K562 treated with DMSO at 1 percent for 12 hours (cell line): ENCODE data around the gene FCER2. TPM values are rescaled to one million over a fixed set of nuclear protein-coding genes. Genes with fewer than 3 reads are reported as not detected.

Experiments used
- total RNA-seq: library from RNA; unstranded; fragments of 300-600 nt; gene quantifications from 2 replicates; pipeline ENCODE4 v1.2.3, GENCODE V29; 2022; ENCODE audit not compliant: insufficient read depth

FCER2 gene, protein sequence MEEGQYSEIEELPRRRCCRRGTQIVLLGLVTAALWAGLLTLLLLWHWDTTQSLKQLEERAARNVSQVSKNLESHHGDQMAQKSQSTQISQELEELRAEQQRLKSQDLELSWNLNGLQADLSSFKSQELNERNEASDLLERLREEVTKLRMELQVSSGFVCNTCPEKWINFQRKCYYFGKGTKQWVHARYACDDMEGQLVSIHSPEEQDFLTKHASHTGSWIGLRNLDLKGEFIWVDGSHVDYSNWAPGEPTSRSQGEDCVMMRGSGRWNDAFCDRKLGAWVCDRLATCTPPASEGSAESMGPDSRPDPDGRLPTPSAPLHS
- 1.0 TPM in 1 of 2 replicates, not detected in the other for total RNA-seq

GRCh38 chr19:7701654-7702457 lies at the start of gene FCER2:
Gene FCER2, minus strand, starts transcription at chr19:7702131. Its CDS starts 2,371 bp downstream, at chr19:7699760.

DNA sequence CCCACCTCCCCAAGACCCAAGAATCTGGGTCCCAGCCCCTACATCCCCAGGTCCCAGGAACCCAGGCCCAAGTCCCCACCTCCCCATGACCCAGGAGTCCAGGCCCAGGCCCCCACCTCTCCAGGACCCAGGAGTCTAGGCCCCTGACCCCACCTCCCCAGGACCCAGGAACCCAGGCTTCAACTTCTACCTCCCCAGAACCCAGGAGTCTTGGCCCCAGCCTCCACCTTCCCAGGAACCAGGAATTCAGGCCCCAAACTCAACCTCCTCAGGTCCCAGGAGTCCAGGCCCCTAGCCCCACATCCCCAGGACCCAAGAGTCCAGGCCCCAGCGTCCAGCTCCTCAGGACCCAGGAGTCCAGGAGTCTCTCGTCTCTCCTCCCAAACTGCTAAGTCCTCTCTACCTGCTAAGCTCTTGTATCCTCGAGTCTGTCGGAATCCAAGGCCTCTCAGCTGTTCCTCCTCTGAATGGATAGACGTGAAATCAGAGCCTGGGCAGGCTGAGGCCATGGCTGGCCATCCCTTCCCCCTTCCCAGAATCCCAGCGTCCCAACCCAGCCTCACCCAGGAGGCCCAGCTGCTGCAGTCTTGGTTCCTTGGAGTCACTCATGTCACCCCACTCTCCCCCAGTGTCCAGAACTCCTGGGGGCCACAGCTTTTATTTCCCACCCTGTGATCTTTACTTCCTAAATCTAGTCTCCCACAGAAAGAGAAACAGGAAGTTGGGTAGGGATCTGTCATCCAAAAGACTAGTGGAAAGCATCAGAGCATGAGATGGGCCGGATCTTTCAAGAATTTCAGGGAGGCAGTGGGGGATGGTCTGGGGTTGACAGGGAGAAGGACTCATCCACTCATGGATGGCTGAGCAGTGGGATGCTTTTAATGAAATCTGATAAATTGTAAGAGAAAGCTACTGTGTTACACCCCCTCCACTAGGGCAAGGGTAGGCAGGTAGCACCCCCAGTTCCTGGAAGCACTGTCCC lies 45.3 kb upstream of the FCER2 start, which contains the start of gene CD209:
CD209 (minus strand) TSS at position 632 of the 982 bp plus-strand sequence; CDS start at position 609, 23 bp downstream.

GRCh38 chr19:7732045-7732444 lies 30.1 kb upstream of the FCER2 start, which contains the start of gene CLEC4G:
Gene CLEC4G, minus strand, starts transcription at chr19:7732110. Its CDS starts 8 bp downstream, at chr19:7732102.

DNA sequence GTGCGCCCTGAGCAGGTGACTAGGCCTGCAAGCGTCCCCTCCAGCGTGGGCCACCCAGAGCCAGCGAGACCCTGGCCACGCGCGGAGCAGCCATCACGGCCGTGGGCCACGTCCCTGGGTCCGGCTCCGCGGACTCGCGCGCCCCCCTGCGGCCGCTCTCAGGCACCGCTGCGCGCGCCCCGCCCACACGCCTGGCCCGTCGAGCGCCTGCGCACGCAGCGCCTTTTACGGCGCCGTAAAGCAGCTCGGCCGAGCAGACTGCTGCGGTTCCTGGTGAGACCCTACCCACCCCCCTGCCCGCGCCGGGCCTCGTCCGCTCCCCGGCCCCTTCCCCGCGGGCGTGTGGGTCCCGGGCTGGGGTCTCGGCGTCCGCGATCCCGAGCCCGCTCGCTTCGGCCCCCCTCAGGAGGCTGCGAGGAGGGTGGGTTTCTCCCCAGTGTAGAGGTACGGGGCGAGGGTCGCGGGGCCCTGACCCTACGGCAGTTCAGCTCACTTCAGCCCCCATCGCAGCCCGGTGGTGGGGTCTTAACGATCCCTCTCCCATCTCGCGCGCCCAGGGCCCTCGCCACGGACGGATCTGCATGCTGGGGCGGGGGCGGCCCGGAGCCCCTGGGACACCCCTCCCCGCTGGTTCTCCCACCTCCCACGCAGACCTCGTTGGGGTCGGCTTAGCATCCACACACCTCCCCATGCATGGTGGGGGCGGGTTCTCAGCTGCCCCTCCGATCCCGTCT lies 21.2 kb downstream of the FCER2 start, which contains the start of gene TRAPPC5:
TRAPPC5 (plus strand) TSS at position 228 of the 734 bp plus-strand sequence. CDS start 1,421 bp downstream, outside the sequence.

DNA sequence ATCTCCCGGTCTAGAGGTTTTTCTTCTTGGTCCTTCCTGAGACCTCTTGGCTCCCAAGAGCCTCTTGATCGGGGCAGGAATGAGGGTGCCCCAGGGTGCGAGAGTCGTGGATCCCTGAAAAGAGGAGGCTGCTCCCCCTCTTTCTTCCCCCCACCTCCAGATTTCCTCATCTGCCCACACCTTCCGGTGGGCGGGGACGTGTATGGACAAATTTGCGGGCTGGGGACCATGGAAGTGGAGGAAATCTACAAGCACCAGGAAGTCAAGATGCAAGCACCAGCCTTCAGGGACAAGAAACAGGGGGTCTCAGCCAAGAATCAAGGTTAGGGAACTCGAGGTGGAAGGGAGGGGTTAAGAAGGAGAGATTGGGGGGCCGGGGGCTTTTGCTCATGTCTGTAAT lies 25.1 kb downstream of the FCER2 start, which contains the start of gene MCEMP1:
MCEMP1 (plus strand) TSS at position 237 of the 400 bp plus-strand sequence; CDS start at position 268, 31 bp downstream.

GRCh38 chr19:7668842-7669241 lies 33.1 kb downstream of the FCER2 start, which contains the start of gene RETN:
Gene RETN, plus strand, starts transcription at chr19:7669049. Its CDS starts 278 bp downstream, at chr19:7669327.

Other genes starting within 250 kb of the FCER2 start
- gene PEX11G, start 213.1 kb downstream of the FCER2 start, total RNA-seq = 4.0 and 5.8 TPM in 2 replicates
- 37.4 and 37.7 TPM in 2 replicates for gene ZNF358, start 186.0 kb downstream of the FCER2 start, total RNA-seq
- gene MCOLN1, start 179.5 kb downstream of the FCER2 start, total RNA-seq = 27.5 and 31.3 TPM in 2 replicates
- gene PNPLA6, start 166.4 kb downstream of the FCER2 start, total RNA-seq = 50.6 and 74.7 TPM in 2 replicates
- 3.2 TPM in 2 replicates for gene CAMSAP3, start 106.3 kb downstream of the FCER2 start, total RNA-seq
- 74.0 and 83.3 TPM in 2 replicates for gene XAB2, start 72.6 kb downstream of the FCER2 start, total RNA-seq
- gene PET100, start 72.3 kb downstream of the FCER2 start, total RNA-seq = 29.4 and 35.4 TPM in 2 replicates
- 9.5 TPM in 1 of 2 replicates, not detected in the other for gene PCP2, start 68.4 kb downstream of the FCER2 start, total RNA-seq
- gene STXBP2, start 65.0 kb downstream of the FCER2 start, total RNA-seq = 181 and 188 TPM in 2 replicates
- gene RETN, start 33.1 kb downstream of the FCER2 start, total RNA-seq = not detected in 2 replicates
- gene MCEMP1, start 25.0 kb downstream of the FCER2 start, total RNA-seq = 1.3 and 1.7 TPM in 2 replicates
- gene TRAPPC5, start 21.3 kb downstream of the FCER2 start, total RNA-seq = 75.0 and 172 TPM in 2 replicates
- gene CLEC4G, start 30.0 kb upstream of the FCER2 start, total RNA-seq = not detected in 2 replicates
- not detected in 2 replicates for gene CD209, start 45.4 kb upstream of the FCER2 start, total RNA-seq
- gene CLEC4M, start 61.1 kb upstream of the FCER2 start, total RNA-seq = 0.37 TPM in 1 of 2 replicates, not detected in the other
- gene EVI5L, start 128.1 kb upstream of the FCER2 start, total RNA-seq = 8.4 and 10.6 TPM in 2 replicates
- not detected in 2 replicates for gene PRR36, start 172.3 kb upstream of the FCER2 start, total RNA-seq
- gene LRRC8E, start 186.4 kb upstream of the FCER2 start, total RNA-seq = 4.5 and 7.0 TPM in 2 replicates
- 18.1 and 30.2 TPM in 2 replicates for gene MAP2K7, start 201.7 kb upstream of the FCER2 start, total RNA-seq
- 1.00 and 1.7 TPM in 2 replicates for gene TGFBR3L, start 212.7 kb upstream of the FCER2 start, total RNA-seq
- 42.2 and 51.8 TPM in 2 replicates for gene SNAPC2, start 218.2 kb upstream of the FCER2 start, total RNA-seq
- 2.2 and 5.5 TPM in 2 replicates for gene CTXN1, start 224.0 kb upstream of the FCER2 start, total RNA-seq
- 141 and 160 TPM in 2 replicates for gene TIMM44, start 241.5 kb upstream of the FCER2 start, total RNA-seq